Endodermal cell (in vitro differentiated cells): Measurements from ENCODE around the gene RAB3GAP2. TPM values are rescaled to one million over a fixed set of nuclear protein-coding genes. Genes with fewer than 3 reads are reported as not detected.

ENCODE experiments used
- DNase-seq: peaks from one replicate; pipeline ENCODE4 v3.0.0-alpha.2; 2017
- H3K27ac ChIP-seq: 2 replicates; pipeline ENCODE4 v1.5.1; 2013; ENCODE audit warnings: mild to moderate bottlenecking, low read depth, low read length, moderate library complexity
- H3K27me3 ChIP-seq: 2 replicates; pipeline ENCODE4 v1.6.1; 2013; ENCODE audit warnings: mild to moderate bottlenecking, low read length, moderate library complexity; ENCODE audit not compliant: insufficient read depth, control insufficient read depth, poor library complexity, severe bottlenecking
- H3K36me3 ChIP-seq: 2 replicates; pipeline ENCODE4 v1.7.0; 2013; ENCODE audit warnings: mild to moderate bottlenecking, low read length, moderate library complexity; ENCODE audit not compliant: control insufficient read depth, insufficient read depth
- H3K4me1 ChIP-seq: one replicate; pipeline ENCODE4 v1.7.0; 2013; ENCODE audit warnings: low read length; ENCODE audit not compliant: control insufficient read depth, insufficient read depth
- H3K4me3 ChIP-seq: 2 replicates; pipeline ENCODE4 v1.5.1; 2013; ENCODE audit warnings: mild to moderate bottlenecking, low read length, moderate library complexity
- H3K9ac ChIP-seq: 2 replicates; pipeline ENCODE4 v1.6.1; 2013; ENCODE audit warnings: mild to moderate bottlenecking, low read length, moderate library complexity; ENCODE audit not compliant: poor library complexity, severe bottlenecking; ENCODE audit errors: extremely low read depth
- H3K9me3 ChIP-seq: 2 replicates; pipeline ENCODE4 v1.6.1; 2013; ENCODE audit warnings: mild to moderate bottlenecking, low read length, moderate library complexity; ENCODE audit not compliant: control insufficient read depth
- H3K27ac Mint-ChIP-seq: 2 replicates; pipeline ENCODE4 v1.8.0; 2020; ENCODE audit warnings: mixed read lengths
- H3K27me3 Mint-ChIP-seq: 2 replicates; pipeline ENCODE4 v1.8.0; 2021; ENCODE audit warnings: mild to moderate bottlenecking, mixed read lengths; ENCODE audit not compliant: insufficient read depth
- H3K36me3 Mint-ChIP-seq: 2 replicates; pipeline ENCODE4 v1.8.0; 2020; ENCODE audit warnings: low read depth, mixed read lengths
- H3K4me1 Mint-ChIP-seq: 2 replicates; pipeline ENCODE4 v1.8.0; 2020; ENCODE audit warnings: mixed read lengths
- H3K4me3 Mint-ChIP-seq: 2 replicates; pipeline ENCODE4 v1.8.0; 2020; ENCODE audit warnings: mild to moderate bottlenecking, moderate library complexity, mixed read lengths
- H3K9me3 Mint-ChIP-seq: 2 replicates; pipeline ENCODE4 v1.8.0; 2020; ENCODE audit warnings: mild to moderate bottlenecking, mixed read lengths
- WGBS, 2 experiments: methylation state at CpG; one replicate each; pipeline versions ENCODE4 v1.1.5 to v1.1.7; 2013; ENCODE audit warnings: missing lambda C conversion rate in 2 of 2, mixed read lengths in 1 of 2; ENCODE audit not compliant: insufficient coverage in 1 of 2, insufficient read length in 1 of 2; 5-methylcytosine and 5-hydroxymethylcytosine counted together
- total RNA-seq, 2 donors: library from RNA; stranded (reverse); fragmentation: NEBNext Ultra II Directional in 1 of 2; extraction: Animal tissue kit (Norgen Biotek cat#: 25700) in 1 of 2; gene quantifications; 2 replicates in 1 of 2; 3 replicates in 1 of 2; pipeline ENCODE4 v1.2.1, GENCODE V29; 2021
- TF ChIP-seq, protein P1 (sequence below): fragments of 200-600 bp; sonication (generic); conservative IDR thresholded peaks from 2 replicates; pipeline ENCODE4 v1.5.0; 2021; ENCODE audit warnings: antibody characterized with exemption, mild to moderate bottlenecking

Gene RAB3GAP2
- total RNA-seq, 2 donors from 2014 or later = 39.3 to 50.4 TPM

DNA sequence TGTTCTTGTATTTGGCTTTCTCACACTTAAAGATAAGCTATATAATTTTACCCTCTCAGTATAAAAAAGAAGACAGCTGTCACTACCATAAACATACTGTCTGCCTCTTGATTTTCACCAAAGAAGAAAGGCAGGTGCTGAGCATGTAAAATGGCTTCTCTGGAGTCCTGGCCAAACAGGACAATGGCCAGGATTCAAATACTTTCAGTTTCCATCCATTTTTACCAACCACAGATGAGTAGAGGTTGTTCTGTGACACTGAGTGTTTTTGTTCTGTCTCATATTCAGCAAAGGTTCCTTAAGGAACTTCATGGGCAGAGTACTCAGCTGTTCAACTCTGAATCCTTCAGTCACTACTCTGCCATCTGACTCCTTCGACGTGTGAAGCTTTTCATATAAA lies 29.4 kb upstream of the RAB3GAP2 start:
- Histone ChIP-seq H3K36me3 (no peaks in the 10 kb centered on the region), H3K9ac (no peak overlapping the region), H3K27ac (no peak overlapping the region), H3K9me3 (no peaks in the 10 kb centered on the region), H3K27me3 (no peaks in the 10 kb centered on the region), H3K4me1 (no peaks in the 10 kb centered on the region), H3K4me3 (no peak overlapping the region)
- no peaks in the 10 kb centered on the region for H3K9me3 Mint-ChIP-seq
- H3K4me1 Mint-ChIP-seq = peaks cover 8% of the 10 kb centered on the region
- DNase-seq = no peak
- H3K27me3 Mint-ChIP-seq = no peaks in the 10 kb centered on the region
- WGBS, 2 experiments = 43 to 60% methylated on average over 1 to 2 of the region's 2 CpGs
- H3K27ac Mint-ChIP-seq = no peak overlapping the region
- H3K4me3 Mint-ChIP-seq = no peak overlapping the region
- TF ChIP-seq, protein P1, sequence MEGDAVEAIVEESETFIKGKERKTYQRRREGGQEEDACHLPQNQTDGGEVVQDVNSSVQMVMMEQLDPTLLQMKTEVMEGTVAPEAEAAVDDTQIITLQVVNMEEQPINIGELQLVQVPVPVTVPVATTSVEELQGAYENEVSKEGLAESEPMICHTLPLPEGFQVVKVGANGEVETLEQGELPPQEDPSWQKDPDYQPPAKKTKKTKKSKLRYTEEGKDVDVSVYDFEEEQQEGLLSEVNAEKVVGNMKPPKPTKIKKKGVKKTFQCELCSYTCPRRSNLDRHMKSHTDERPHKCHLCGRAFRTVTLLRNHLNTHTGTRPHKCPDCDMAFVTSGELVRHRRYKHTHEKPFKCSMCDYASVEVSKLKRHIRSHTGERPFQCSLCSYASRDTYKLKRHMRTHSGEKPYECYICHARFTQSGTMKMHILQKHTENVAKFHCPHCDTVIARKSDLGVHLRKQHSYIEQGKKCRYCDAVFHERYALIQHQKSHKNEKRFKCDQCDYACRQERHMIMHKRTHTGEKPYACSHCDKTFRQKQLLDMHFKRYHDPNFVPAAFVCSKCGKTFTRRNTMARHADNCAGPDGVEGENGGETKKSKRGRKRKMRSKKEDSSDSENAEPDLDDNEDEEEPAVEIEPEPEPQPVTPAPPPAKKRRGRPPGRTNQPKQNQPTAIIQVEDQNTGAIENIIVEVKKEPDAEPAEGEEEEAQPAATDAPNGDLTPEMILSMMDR = no peak
- H3K36me3 Mint-ChIP-seq = no peaks in the 10 kb centered on the region

DNA sequence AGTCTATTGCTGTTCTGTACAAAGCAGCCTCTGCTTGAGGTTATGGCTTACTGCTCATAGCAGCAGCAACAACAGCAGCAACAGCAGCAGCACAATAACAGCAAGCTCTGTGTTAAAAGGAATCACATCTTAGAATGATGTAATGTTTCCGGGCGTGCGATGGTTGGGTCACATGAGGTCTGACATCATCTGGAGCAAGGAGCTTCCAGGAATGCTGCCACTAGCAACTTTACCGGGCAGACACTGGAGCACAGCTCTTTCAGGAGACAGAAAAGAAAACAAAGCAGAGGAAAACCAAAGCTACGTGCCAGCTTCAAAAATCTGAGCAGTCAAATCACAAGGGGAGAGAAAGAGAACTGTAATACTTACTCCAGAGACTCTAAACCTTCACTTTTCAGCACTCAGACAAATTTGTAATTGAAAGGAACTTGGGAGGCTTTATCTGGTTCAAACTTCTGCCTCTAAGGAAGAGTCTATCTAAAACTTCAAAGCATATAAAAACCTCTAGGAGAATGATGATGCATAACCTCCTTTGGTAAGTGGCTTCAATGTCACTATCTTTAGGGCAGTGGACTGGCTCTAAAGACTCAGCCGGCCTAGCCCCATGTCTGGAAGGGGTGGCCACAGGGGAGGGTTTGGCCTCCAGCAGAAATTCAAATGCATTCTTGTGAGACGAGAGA lies 28.3 kb upstream of the RAB3GAP2 start:
- no peaks in the 10 kb centered on the region for H3K27me3 ChIP-seq
- Mint-ChIP-seq H3K4me1 (peaks cover 8% of the 10 kb centered on the region), H3K4me3 (no peak overlapping the region), H3K9me3 (no peaks in the 10 kb centered on the region), H3K27me3 (no peaks in the 10 kb centered on the region), H3K27ac (peak overlapping the region; percentile 62), H3K36me3 (no peaks in the 10 kb centered on the region)
- WGBS, 2 experiments = 79 to 81% methylated on average over 2 to 7 of the region's 7 CpGs
- no peak overlapping the region for H3K9ac ChIP-seq
- H3K9me3 ChIP-seq = no peaks in the 10 kb centered on the region
- no peak overlapping the region for H3K4me3 ChIP-seq
- TF ChIP-seq, protein P1 = no peak
- peak; percentile 56 for DNase-seq
- H3K27ac ChIP-seq = peak overlapping the region; percentile 77
- H3K36me3 ChIP-seq = no peaks in the 10 kb centered on the region
- no peaks in the 10 kb centered on the region for H3K4me1 ChIP-seq

DNA sequence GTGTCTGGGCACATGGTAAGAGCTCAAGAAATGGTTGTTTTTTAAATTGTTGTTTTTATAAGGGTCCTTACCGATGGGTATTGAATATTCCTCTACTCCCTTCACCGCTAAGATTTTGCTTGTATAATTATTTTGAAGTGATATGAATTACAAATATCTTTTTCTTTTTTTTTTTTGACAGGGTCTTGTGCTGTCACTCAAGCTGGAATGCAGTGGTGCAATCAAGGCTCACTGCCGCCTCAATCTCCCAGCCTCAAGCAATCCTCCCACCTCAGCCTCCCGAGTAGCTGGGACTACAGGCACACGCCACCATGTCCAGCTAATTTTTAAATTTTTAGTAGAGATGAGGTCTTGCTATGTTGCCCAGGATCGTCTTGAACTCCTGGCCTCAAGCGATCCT lies 27.1 kb upstream of the RAB3GAP2 start:
- no peak for DNase-seq
- H3K4me1 ChIP-seq = no peaks in the 10 kb centered on the region
- WGBS, 2 experiments = 94 to 95% methylated on average over 2 to 6 of the region's 7 CpGs
- no peaks in the 10 kb centered on the region for H3K27me3 Mint-ChIP-seq
- no peaks in the 10 kb centered on the region for H3K27me3 ChIP-seq
- no peaks in the 10 kb centered on the region for H3K36me3 ChIP-seq
- no peak overlapping the region for H3K4me3 Mint-ChIP-seq
- no peaks in the 10 kb centered on the region for H3K9me3 Mint-ChIP-seq
- H3K9me3 ChIP-seq = no peaks in the 10 kb centered on the region
- peaks cover 8% of the 10 kb centered on the region for H3K4me1 Mint-ChIP-seq
- no peak overlapping the region for H3K9ac ChIP-seq
- no peak overlapping the region for H3K27ac ChIP-seq
- H3K27ac Mint-ChIP-seq = no peak overlapping the region
- H3K4me3 ChIP-seq = no peak overlapping the region
- no peaks in the 10 kb centered on the region for H3K36me3 Mint-ChIP-seq
- TF ChIP-seq, protein P1 = no peak
